ENCODE results near the gene TBC1D32. TPM values are rescaled to one million over a fixed set of nuclear protein-coding genes. Genes with fewer than 3 reads are reported as not detected.

The TBC1D32 gene
- total and polyA plus RNA-seq, 2 donors (not counting 3 experiments of a cell fraction or from before 2014, with no cell fraction given): 2.5 to 4.0 TPM

DNA sequence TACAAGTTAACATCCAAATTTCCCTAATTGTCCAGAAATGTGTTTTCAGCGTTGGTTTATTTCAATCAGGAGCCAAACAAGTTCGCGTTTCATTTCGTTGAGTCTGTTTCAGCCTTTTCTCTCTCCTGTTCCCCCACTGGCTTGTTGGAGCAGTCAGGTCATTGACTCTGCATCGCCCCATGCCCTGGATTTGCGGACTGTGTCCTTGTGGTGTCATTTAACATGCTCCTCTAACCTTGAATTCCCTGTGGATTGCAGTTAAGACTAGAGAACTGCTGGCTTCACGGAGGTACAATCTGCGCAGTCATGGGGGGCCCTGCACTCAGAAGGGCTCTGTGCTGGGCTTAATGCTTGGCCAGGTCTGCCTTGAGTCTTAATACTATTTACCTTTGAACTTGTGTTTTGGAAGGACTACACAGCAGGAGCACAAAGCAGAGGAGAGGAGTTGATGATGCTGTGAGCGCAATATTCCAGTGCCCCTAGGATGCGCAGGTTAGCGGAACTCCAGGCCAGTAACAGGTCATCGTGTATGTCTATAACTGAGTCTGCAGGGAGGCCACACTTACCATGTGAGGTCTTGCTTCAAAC lies 5.5 kb upstream of the TBC1D32 start:
- CTCF ChIA-PET: no interaction called here

More for the DNA sequence above, 5.5 kb upstream of the TBC1D32 start:
- no TSS peak for BruUV-seq (replicated peaks)
- peaks cover 5% of the 10 kb centered on the region for H3K4me1 ChIP-seq (ENCODE audit: control insufficient read depth, extremely low read depth, insufficient read depth, low read length)
- H3K4me2 ChIP-seq (ENCODE audit: insufficient read depth, low read length): no peak overlapping the region
- H3K27me3 ChIP-seq (ENCODE audit: control insufficient read depth in 2 of 2, insufficient read depth in 2 of 2, low read length in 2 of 2): no peaks in the 10 kb centered on the region
- no peaks in the 10 kb centered on the region for H3K79me2 ChIP-seq (ENCODE audit: control insufficient read depth, insufficient read depth, low read length)
- H2AFZ ChIP-seq (ENCODE audit: low read depth, low read length): no peak overlapping the region
- dilution Hi-C loops (cut with MboI; ENCODE audit: extremely low pct_ligation_motif_present, low sequenced_read_pairs) (no loop called here), intact Hi-C loops (cut with micrococcal nuclease) (loop anchor here (10.0 kb wide), 1 partner anchor 385 kb away; no protein-coding TSS in a partner anchor)
- H3K4me3 ChIP-seq (replicated peaks in 1 of 3; ENCODE audit: insufficient read depth in 1 of 3, low read depth in 1 of 3, low read length in 3 of 3): no peak overlapping the region
- no peaks in the 10 kb centered on the region for H4K20me1 ChIP-seq (replicated peaks; ENCODE audit: control insufficient read depth, extremely low read depth, insufficient read depth, low read length)
- TF ChIP-seq EZH2 (IDR thresholded peaks at IDR 0.05; ENCODE audit: borderline replicate concordance, low read depth, low read length, severe bottlenecking): no peak
- TF ChIP-seq JUN (IDR thresholded peaks at IDR 0.05; ENCODE audit: borderline replicate concordance, insufficient read depth, insufficient read length, low read depth): no peak
- no peak for TF ChIP-seq MYC (IDR thresholded peaks at IDR 0.05; ENCODE audit: low read depth, low read length)
- TF ChIP-seq GATA2 (IDR thresholded peaks at IDR 0.05; ENCODE audit: insufficient read depth, insufficient read length, low read depth, low read length): no peak
- TF ChIP-seq, protein P1, sequence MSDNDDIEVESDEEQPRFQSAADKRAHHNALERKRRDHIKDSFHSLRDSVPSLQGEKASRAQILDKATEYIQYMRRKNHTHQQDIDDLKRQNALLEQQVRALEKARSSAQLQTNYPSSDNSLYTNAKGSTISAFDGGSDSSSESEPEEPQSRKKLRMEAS (IDR thresholded peaks at IDR 0.05; ENCODE audit: insufficient read depth, insufficient read length): no peak
- no peak for TF ChIP-seq FOS (IDR thresholded peaks at IDR 0.05; ENCODE audit: borderline replicate concordance, insufficient read depth, low read length)
- no peak for TF ChIP-seq POLR2AphosphoS5 (IDR thresholded peaks at IDR 0.05; ENCODE audit: insufficient read depth, low read depth, low read length)
- TF ChIP-seq, protein P2, sequence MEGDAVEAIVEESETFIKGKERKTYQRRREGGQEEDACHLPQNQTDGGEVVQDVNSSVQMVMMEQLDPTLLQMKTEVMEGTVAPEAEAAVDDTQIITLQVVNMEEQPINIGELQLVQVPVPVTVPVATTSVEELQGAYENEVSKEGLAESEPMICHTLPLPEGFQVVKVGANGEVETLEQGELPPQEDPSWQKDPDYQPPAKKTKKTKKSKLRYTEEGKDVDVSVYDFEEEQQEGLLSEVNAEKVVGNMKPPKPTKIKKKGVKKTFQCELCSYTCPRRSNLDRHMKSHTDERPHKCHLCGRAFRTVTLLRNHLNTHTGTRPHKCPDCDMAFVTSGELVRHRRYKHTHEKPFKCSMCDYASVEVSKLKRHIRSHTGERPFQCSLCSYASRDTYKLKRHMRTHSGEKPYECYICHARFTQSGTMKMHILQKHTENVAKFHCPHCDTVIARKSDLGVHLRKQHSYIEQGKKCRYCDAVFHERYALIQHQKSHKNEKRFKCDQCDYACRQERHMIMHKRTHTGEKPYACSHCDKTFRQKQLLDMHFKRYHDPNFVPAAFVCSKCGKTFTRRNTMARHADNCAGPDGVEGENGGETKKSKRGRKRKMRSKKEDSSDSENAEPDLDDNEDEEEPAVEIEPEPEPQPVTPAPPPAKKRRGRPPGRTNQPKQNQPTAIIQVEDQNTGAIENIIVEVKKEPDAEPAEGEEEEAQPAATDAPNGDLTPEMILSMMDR (IDR thresholded peaks at IDR 0.05; ENCODE audit: extremely low read depth in 1 of 2, insufficient read depth in 1 of 2, low read depth in 1 of 2, low read length in 2 of 2): no peak
- TF ChIP-seq POLR2A (IDR thresholded peaks at IDR 0.05; ENCODE audit: low read depth, low read length): no peak
- H3K27ac ChIP-seq (ENCODE audit: insufficient read depth, low read depth, low read length): no peak overlapping the region
- no peak overlapping the region for H3K9ac ChIP-seq (replicated peaks; ENCODE audit: extremely low read depth, insufficient read depth, low read length)
- H3K36me3 ChIP-seq (ENCODE audit: control insufficient read depth in 2 of 2, extremely low read depth in 1 of 2, insufficient read depth in 2 of 2, low read length in 2 of 2): no peaks in the 10 kb centered on the region
- DNase-seq (ENCODE audit: low read depth, low spot score): no peak
- H3K9me3 ChIP-seq (replicated peaks; ENCODE audit: control insufficient read depth, insufficient read depth, low read length): no peaks in the 10 kb centered on the region
- no peak for FAIRE-seq
- POLR2A ChIA-PET: no interaction called here
- no peaks in the 10 kb centered on the region for H3K9me1 ChIP-seq (replicated peaks; ENCODE audit: control insufficient read depth, extremely low read depth, insufficient read depth, low read length)

Measured in endothelial cell of umbilical vein (primary cell).